GM18861 (cell line): ENCODE measurements around the gene BID.

Experiments
- ATAC-seq: cut with Tn5 transposase; IDR thresholded peaks from one replicate; pipeline ENCODE4 v1.9.1; 2021; ENCODE audit not compliant: unreplicated experiment

BID gene

DNA sequence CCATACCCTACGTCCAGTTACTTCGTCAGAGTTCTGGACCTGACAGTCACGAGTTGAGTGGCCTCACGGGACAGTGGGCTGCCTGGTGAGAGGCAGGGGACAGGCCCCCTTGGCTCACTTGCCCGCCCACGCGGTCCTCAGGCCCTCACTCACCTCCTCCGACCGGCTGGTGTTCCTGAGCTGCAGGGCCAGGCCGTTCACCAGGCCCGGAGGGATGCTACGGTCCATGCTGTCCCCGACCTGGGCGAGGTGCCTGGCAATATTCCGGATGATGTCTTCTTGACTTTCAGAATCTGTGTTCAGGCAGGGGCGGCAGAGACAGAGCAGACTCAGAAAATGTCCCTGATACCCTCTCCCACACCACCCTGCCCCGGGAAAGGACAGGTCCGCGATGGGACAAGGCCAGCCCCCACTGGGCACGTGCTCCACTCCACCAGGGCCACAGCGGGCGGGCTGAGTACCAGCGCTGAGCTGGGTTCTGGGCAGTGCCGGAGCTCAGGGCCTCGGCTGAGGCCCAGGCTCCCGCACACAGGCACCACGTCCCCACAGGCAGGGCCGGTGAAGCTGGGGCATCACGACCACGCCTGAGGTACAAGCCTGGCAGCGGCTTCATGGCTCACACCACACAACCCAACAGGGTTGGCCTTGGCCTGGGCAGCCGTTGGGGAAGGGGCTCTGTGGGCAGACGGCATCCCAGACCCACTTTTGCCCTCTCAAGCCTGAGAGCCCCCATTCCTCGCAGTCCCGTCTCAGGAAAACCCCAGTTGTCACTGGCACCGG is 34.9 kb downstream of the BID start:
- ATAC-seq, result no peak

DNA sequence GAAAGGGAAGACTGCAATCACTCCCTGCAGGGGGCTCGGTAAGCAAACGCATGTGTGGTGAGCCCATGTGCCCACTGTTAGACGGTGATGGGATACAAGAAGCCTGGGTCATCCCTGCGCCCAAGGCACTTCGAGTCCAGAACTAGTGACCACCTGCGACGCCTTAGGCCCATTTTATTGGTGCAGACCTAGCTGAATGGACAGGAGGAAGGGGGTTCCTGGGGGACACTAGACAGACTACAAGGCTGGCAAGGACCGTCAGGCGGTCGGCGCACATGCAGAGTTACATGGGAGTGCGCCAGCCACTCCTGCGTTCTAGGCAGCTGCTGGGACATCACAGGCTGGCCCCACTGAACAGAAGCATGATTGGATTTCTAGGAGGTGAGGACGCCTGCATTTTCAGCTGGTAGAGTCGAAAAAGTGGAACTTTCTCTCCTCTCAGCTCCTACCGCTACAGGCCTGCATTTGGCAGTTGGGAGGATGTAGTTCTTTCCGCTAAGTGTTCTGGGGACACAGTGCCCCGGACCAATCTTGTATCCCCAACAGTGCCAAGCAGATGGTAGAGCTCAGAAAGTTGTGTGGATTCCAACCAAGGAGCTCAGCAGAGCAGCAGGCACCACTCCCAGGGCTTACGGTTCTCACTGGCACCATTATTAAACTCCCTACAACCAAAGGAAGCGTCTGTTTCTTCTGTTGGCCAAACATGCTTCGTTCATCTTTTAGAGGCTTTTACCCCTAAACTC is 35.7 kb downstream of the BID start:
- no peak for ATAC-seq

DNA sequence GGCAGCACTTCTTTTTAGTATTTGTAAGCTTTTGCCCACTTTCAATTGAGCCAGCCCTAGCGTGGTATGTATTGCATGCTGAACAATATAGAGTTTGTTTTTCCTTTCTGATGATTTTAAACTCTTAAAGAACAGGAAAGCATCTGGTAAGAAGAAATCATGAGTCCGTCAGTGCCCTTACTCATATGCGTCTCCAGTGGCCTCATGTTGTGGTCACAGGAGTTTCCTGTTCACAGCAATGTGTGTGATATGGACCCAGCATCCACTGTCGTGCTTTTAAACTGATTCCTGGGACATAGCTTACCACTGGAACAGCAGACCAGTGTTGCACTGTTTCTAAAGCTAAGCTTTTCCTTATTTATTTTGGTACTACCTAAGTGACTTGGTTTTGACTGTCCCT is 40.1 kb downstream of the BID start:
- no peak for ATAC-seq

DNA sequence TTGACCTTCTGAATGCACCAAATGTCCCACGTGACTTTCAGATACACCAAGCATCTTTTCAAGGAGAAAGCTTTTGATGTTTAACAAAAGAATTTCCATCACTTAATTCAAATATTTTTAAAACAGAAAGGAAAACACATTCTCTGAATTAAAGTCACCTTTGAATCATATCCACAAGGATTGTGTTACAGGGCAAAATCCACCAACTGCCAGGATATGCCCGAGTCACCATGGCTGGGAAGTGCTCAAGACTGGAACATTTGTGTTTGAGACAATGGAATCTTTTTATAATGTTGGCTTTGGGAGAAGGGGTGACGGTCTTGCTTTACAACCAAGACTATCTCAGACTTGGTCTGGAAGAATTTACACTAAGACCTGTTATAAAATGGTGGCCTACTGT is 40.8 kb downstream of the BID start:
- no peak for ATAC-seq

DNA sequence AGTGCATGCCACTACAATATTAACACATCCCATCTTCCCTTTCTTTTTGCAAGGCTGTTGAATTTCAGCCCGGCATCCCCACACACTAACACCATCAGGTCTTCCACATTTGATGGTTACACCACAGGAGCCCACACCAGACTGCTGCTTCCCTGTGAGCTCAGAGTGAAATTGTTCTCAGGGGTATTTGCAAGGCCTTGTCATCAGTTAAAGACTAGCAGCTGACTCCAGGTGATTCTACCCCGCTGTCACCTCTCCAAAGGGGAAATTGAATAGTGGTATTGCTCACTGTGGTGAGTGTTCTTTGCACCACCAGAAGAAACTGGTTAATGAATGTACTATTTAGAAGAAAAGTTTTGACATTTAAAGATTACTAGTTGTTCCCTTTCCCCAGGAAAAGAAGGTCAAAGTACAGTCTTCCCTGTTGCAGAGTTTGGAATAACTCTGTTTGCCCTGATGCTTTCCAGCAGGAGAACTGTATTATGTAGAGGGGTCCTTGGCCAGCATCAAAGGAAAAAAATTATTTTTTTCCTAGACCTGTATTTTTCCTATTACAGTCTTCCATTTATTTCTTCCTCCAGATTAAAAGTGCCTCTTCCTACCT is 41.9 kb downstream of the BID start:
- no peak for ATAC-seq

DNA sequence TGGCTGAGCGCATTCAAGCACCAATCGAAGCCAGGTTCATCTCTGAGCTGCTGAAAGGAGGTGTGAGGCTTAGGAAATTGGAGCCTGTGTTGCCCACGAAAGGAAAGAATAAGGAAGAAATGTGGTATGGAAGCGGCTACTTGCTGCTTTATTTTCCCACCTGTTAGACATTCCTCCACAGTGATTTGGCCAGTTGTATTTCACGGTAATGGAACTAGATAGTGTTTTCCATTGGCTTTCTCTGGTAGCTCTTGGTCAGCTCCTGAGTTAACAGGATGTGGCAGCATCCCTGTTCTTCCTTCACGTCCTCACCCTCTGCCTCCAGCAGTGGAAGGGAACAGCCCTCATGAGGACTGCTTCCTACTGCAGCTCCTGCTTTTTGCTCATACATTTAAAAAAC is 44.7 kb downstream of the BID start:
- no peak for ATAC-seq

DNA sequence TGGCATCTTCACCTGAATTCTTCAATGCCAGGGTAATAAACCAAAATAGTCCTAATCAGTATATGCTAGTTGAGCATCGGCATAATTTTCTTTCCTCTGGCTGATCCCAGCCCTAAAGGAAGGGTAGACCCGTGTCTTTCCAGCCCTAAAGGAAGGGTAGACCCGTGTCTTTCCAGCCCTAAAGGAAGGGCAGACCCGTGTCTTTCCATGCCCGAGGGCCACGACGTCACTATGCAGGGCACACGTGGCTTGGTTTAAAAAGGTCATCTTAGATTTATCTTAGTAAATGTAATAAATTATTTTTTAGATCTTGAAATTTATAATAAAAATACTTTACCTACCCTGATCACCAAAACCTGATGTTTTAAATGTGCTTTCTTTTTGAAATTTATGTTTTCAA is 45.5 kb downstream of the BID start:
- no peak for ATAC-seq

DNA sequence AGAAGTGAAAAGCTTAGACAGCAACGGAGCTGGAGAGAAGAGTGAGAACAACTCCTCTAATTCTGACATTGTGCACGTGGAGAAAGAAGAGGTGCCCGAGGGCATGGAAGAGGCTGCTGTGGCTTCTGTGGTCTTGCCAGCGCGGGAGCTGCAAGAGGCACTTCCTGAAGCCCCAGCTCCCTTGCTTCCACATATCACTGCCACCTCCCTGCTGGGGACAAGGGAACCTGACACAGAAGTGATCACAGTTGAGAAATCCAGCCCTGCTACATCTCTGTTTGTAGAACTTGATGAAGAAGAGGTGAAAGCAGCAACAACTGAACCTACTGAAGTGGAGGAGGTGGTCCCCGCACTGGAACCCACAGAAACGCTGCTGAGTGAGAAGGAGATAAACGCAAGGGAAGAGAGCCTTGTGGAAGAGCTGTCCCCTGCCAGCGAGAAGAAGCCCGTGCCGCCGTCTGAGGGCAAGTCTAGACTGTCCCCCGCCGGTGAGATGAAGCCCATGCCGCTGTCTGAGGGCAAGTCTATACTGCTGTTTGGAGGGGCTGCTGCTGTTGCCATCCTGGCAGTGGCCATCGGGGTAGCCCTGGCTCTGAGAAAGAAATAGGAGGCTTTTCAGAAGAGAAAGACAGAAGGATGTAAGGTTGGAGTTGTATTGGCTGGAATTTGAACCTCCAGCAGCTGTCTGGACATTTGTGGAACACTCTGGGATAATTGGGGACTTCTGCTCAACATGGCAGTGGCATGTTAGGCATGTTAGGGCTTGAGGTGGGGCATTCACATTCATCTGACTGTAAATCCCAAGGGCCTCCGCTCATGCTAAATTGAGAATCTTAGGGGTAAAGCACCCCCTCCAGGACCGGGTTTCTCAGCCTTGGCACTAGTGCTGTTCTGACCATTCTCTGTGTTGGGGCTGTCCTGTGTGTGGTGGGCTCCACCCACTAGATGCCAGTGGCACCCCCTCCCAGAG is 47.1 kb downstream of the BID start:
- no peak for ATAC-seq

DNA sequence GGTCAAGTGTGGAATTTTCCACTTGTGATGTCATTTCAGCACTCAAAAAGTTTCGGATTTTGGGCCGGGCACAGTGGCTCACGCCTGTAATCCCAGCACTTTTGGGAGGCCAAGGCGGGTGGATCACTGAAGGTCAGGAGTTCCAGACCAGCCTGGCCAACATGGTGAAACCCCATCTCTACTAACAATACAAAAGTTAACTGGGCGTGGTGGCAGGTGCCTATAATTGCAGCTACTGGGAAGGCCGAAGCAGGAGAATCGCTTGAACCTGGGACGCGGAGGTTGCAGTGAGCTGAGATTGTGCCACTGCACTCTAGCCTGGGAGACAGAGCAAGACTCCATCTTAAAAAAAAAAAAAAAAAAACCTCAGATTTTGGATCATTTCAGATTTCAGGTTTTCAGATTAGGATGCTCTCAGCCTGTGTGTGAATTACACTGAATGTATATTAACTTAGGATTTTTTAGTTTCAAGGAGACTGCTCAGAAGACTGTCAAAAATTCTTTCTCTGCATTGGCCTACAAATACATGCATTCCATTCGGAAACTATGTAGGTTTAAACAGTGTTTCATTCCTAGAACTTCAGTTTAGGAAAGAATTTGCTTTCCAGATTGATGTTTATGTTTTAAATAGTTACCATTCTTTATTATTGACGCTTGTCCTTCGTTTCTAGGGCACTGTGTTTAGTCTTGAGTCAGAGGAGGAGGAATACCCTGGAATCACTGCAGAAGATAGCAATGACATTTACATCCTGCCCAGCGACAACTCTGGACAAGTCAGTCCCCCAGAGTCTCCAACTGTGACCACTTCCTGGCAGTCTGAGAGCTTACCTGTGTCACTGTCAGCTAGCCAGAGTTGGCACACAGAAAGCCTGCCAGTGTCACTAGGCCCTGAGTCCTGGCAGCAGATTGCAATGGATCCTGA is 48.0 kb downstream of the BID start:
- ATAC-seq, result no peak

DNA sequence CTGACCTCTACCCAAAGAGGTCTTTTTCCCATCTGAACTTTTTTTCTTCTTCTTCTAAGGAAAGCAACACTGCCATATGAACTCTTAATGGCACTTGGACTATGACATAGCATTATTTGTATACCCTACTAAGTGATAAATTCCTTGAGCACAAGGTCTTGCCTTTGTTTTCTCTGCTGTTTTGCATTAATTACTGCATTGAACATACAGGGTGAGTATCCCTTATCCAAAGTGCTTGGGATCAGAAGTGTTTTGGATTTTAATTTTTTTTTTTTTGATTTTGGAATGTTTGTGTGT is 48.8 kb downstream of the BID start:
- ATAC-seq, result no peak

DNA sequence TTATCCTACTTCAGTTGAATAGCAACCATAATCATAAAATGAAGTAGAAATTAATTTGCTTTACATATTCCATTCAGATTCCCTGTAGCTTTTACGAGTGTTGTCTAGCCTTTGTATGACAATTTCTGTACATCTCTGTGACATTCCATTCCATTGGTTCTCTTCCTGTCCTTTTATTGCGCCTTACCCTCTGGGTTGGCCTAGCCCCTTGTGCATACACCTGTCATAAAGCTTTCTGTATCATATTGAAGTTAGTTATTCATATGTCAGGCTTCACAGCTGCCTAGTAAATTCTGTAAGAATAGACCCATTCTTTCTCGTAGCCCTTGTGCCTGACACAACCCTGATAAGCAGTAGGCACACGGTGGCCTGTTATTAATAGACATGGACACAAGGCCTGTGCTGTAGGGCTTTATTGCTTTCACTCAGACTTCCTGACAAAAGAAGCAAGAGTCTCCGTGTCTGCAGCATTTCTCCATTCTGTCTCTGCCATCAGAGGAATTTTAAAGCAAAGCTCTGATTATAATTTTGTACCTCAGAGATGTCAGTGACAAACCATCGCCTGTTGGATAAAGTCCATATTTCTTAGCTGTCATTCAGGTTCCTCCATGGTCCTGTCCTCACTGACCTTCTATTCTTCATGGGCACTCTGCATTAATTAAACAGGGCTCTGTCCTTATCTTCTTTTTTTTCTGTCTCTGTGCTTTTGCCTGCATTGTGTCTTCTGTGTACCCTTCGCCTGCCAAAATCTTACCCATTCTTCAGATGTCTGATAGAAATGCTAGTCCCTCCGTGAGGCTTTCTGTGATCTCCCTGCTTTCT is 49.4 kb downstream of the BID start:
- no peak for ATAC-seq

DNA sequence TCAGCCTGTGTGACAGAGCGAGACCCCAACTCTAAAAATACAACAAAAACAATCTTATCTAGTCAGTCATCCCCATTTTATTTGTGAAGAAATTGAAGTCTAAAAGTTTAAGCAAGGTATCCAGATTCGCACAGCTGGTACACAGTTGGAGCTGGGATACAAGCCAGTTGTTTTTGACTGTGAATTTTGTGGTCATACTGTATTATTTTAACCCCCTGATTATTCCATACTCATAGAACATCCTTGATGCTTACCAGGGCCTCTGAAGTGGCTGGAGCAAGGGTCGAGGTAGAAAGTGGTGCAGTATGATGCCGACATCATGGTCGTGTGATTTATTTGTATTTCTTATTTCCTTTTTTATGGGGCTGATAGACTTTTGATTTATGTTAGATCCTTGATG is 50.0 kb downstream of the BID start:
- ATAC-seq, result no peak

DNA sequence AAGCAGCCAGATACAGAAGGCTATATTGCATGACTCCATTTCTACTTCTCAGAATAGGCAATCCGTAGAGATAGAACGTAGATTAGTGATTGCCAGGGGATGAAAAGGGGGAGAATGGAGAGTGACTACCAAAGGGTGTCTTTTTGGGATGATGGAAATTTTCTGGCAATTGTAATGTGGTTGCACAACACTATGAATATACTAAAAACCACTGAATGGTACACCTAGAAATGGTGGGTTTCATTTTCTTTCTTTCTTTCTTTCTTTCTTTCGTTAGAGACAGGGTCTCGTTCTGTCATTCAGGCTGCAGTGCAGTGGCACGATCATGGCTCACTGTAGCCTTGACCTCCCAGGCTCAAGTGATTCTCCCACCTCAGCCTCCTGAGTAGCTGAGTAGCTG is 54.4 kb downstream of the BID start:
- ATAC-seq, result no peak

DNA sequence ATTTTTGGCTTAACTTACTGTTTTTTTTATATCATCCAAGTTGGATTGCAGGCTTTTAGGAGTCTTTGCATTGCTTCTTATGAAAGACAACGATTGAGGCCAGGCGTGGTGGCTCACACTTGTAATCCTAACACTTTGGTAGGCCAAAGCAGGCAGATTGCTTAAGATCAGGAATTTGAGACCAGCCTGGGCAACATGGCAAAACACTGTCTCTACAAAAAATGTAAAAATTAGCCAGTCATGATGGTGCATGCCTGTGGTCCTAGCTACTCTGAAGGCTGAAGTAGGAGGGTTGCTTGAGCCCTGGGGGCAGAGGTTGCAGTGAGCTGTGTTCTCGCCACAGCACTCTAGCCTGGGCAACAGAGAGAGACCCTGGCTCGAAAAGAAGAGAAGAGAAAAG is 56.6 kb downstream of the BID start:
- ATAC-seq, result no peak

DNA sequence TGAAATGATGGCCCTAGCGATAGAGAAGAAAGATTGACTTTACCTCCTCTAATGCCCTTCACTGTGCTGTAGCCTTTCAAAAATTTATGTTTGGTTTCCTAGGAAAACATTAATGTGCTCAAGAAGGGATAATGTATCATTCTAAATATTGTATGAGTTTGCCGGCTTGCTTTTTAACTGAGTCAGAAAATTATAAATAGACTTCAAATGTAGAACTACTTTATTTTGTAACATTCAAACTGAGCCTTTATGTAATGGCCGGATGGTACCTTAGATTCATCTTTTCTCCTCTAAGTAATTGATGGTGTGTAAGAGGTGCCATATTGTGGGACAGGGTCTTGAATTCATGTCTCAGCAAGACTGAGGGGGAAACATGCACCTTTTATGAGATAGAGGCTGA is 57.7 kb downstream of the BID start:
- no peak for ATAC-seq

DNA sequence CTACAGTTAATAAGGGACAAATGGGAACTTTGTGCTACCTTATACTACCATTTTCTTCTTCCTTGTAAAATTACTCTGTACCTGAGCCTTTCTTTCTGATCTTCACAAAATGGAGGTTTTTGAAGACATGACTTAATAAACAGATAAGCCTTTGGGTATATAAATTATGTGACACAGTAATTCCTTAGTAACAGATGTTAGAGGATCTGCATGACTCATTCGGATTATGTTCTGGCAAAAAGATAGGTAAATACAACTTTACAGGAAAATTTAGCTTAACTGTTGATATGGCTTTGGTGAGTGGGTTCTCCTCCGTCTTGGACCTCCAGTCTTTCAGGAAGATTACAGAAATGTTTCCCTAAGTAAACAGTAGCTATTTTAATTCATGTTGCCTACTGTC is 61.8 kb downstream of the BID start:
- no peak for ATAC-seq

DNA sequence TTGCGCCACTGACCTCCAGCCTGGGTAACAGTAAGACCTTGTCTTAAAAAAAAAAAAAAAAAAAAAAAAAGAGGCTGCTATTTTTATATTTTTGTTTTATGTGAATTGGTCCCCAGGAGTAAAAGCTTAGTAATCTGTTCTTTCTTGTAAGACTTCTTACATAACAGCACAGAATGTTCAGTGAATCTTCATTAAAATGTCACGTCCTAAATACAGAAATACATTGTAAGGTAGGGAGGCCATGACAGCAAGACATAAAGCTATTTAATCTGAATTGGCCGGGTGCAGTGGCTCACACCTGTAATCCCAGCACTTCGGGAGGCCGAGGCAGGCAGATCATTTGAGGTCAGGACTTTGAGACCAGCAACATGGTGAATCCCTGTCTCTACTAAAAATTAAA is 64.2 kb downstream of the BID start:
- no peak for ATAC-seq

DNA sequence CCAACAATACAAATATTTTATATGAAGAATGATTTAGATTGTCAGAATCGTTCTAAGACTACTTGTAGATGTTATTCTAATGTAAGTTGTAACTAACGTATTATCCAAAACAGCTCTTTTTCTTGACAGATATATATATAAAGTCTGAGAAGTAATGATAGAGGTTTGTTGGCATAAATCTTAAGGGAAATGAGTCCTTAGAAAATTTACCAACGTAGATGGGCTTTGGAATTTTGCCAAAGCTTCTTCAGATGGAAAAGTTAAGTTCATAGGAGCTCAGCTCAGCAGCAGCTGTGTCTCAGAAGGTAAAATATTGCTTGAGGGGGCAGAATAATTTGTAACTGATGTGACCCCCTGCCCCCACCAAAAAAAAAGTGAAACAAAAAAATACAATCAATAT is 66.7 kb downstream of the BID start:
- ATAC-seq, result no peak

DNA sequence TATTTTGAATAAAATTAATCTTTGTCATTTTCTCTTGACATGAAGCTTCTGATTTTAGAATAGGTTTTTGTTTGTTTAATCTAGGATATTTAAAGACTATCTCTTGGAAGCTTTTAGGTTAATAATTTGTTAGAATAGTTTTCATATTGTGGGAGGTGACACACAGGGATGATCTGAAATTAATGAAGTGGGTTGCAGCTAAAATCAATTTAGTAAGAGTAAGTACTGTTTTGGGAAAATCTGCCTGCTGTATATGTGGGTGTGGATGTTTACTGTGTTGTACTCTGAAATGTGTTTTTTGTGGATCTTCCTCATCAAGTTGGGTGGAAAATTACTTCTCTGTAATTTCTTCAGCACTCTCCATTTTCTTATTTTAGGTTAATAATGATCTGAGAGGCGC is 67.3 kb downstream of the BID start:
- no peak for ATAC-seq
